ENCODE results near the gene KDM2B. TPM values are rescaled to one million over a fixed set of nuclear protein-coding genes. Genes with fewer than 3 reads are reported as not detected.

Gene KDM2B
- polyA plus RNA-seq, 1 donor from 2014 or later, result 85.5 TPM

- Histone ChIP-seq H3K9me2 (ENCODE audit: insufficient read depth, low read length) (no peaks in the 10 kb centered on the region), H3K4me2 (ENCODE audit: low read length) (no peak overlapping the region), H3K27me3 (ENCODE audit: insufficient read depth, low read depth, low read length) (no peaks in the 10 kb centered on the region), H3F3A (ENCODE audit: insufficient read depth, low read length, poor library complexity, severe bottlenecking) (no peaks in the 10 kb centered on the region), H3K36me3 (ENCODE audit: insufficient read depth, low read length) (no peaks in the 10 kb centered on the region), H2AFZ (ENCODE audit: low read depth, low read length) (no peak overlapping the region), H4K20me1 (ENCODE audit: insufficient read depth) (no peaks in the 10 kb centered on the region), H3K4me3 (ENCODE audit: low read length) (no peak overlapping the region), H3K9me3 (ENCODE audit: low read length) (no peaks in the 10 kb centered on the region), H3K79me2 (replicated peaks; ENCODE audit: insufficient read depth, low read length) (no peaks in the 10 kb centered on the region), H3K9ac (ENCODE audit: low read length) (no peak overlapping the region), H3K27ac (ENCODE audit: low read length) (no peak overlapping the region)
- TF ChIP-seq SMC3 (conservative IDR thresholded peaks at IDR 0.05; ENCODE audit: poor library complexity) (no peak), EZH2 (IDR thresholded peaks at IDR 0.05; ENCODE audit: borderline replicate concordance, insufficient read depth, low read length, poor library complexity, severe bottlenecking) (no peak), RAD21 (conservative IDR thresholded peaks at IDR 0.05) (no peak), CTCF (IDR thresholded peaks at IDR 0.05; ENCODE audit: poor library complexity, severe bottlenecking) (no peak), TAF1 (IDR thresholded peaks at IDR 0.05; ENCODE audit: low read depth) (no peak), EP300 (conservative IDR thresholded peaks at IDR 0.05; ENCODE audit: poor library complexity, severe bottlenecking) (no peak), POLR2AphosphoS5 (IDR thresholded peaks at IDR 0.05) (no peak), REST (IDR thresholded peaks at IDR 0.05; ENCODE audit: borderline replicate concordance) (no peak), MXI1 (conservative IDR thresholded peaks at IDR 0.05; ENCODE audit: poor library complexity, severe bottlenecking) (no peak)
Measured at GRCh38 chr12:121618659-121619233, 37.9 kb upstream of the KDM2B start.

GRCh38 chr12:121614872-121615467 is 34.1 kb upstream of the KDM2B start:
- H3K9me3 ChIP-seq (ENCODE audit: low read length), result no peaks in the 10 kb centered on the region
- H3K27me3 ChIP-seq (ENCODE audit: insufficient read depth, low read depth, low read length), result no peaks in the 10 kb centered on the region
- no peak overlapping the region for H3K9ac ChIP-seq (ENCODE audit: low read length)
- no peak overlapping the region for H2AFZ ChIP-seq (ENCODE audit: low read depth, low read length)
- no peaks in the 10 kb centered on the region for H3K36me3 ChIP-seq (ENCODE audit: insufficient read depth, low read length)
- TF ChIP-seq EZH2 (IDR thresholded peaks at IDR 0.05; ENCODE audit: borderline replicate concordance, insufficient read depth, low read length, poor library complexity, severe bottlenecking), result no peak
- H3K4me2 ChIP-seq (ENCODE audit: low read length), result no peak overlapping the region
- no peak overlapping the region for H3K4me3 ChIP-seq (ENCODE audit: low read length)
- no peaks in the 10 kb centered on the region for H3K9me2 ChIP-seq (ENCODE audit: insufficient read depth, low read length)
- no peaks in the 10 kb centered on the region for H4K20me1 ChIP-seq (ENCODE audit: insufficient read depth)
- no peak overlapping the region for H3K27ac ChIP-seq (ENCODE audit: low read length)
- H3F3A ChIP-seq (ENCODE audit: insufficient read depth, low read length, poor library complexity, severe bottlenecking), result peaks cover 5% of the 10 kb centered on the region
- no peaks in the 10 kb centered on the region for H3K79me2 ChIP-seq (replicated peaks; ENCODE audit: insufficient read depth, low read length)
